Measurements from ENCODE around the gene HEG1.

- TF ChIP-seq, protein P1, sequence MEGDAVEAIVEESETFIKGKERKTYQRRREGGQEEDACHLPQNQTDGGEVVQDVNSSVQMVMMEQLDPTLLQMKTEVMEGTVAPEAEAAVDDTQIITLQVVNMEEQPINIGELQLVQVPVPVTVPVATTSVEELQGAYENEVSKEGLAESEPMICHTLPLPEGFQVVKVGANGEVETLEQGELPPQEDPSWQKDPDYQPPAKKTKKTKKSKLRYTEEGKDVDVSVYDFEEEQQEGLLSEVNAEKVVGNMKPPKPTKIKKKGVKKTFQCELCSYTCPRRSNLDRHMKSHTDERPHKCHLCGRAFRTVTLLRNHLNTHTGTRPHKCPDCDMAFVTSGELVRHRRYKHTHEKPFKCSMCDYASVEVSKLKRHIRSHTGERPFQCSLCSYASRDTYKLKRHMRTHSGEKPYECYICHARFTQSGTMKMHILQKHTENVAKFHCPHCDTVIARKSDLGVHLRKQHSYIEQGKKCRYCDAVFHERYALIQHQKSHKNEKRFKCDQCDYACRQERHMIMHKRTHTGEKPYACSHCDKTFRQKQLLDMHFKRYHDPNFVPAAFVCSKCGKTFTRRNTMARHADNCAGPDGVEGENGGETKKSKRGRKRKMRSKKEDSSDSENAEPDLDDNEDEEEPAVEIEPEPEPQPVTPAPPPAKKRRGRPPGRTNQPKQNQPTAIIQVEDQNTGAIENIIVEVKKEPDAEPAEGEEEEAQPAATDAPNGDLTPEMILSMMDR (IDR thresholded peaks at IDR 0.05; ENCODE audit: control extremely low read depth in 1 of 3, insufficient read depth in 1 of 3, low read depth in 1 of 3, low read length in 3 of 3): no peak
- TF ChIP-seq USF2 (IDR thresholded peaks at IDR 0.05; ENCODE audit: low read length): no peak
- TF ChIP-seq BACH1 (IDR thresholded peaks at IDR 0.05; ENCODE audit: low read length): no peak
- TF ChIP-seq SRF (IDR thresholded peaks at IDR 0.05; ENCODE audit: low read depth, low read length): peak; percentile 94
- no peak for TF ChIP-seq PHF8 (conservative IDR thresholded peaks at IDR 0.05; ENCODE audit: low read depth, low read length)
- TF ChIP-seq CBX5 (IDR thresholded peaks at IDR 0.05; ENCODE audit: low read depth, low read length): no peak
These were observed 11.4 kb upstream of the HEG1 start for GRCh38 chr3:125067225-125067624.

Data from H1 (cell line).